K562 (cell line): ENCODE measurements around the gene BRD4. TPM values are rescaled to one million over a fixed set of nuclear protein-coding genes. Genes with fewer than 3 reads are reported as not detected.

ENCODE experiments used
- ATAC-seq: fragments of 200-7000 bp; cut with Tn5 transposase; 3 replicates; pipeline ENCODE4 v1.9.1; 2020; ENCODE audit warnings: moderate library complexity
- BruUV-seq: library from RNA; stranded (reverse); fragments of 400-500 nt; replicated peaks from 2 replicates; lab custom pipeline; 2021; lab: Mats Ljungman, UMichigan
- CTCF ChIA-PET: fragments of 300-600 bp; formaldehyde crosslinking; extraction: SDS; loops from one replicate; lab custom pipeline; 2021; ENCODE audit warnings: low intra/inter-chr PET ratio; lab: Yijun Ruan, JAX
- POLR2A ChIA-PET: fragments of 300-600, 350-650 bp; sonication (Branson Sonifier 250); formaldehyde crosslinking; extraction: SDS; loops from one replicate; lab custom pipeline; 2021; ENCODE audit warnings: antibody characterized with exemption, inconsistent platforms; lab: Yijun Ruan, JAX
- DNase-seq, 4 experiments: peaks; one replicate each; pipeline versions ENCODE4 v3.0.0 to v3.0.0-alpha.2; 2011 to 2018; ENCODE audit warnings: low spot score in 3 of 4, mixed read lengths in 3 of 4; ENCODE audit errors: extremely low read depth in 1 of 4
- FAIRE-seq: peaks from 2 replicates; lab custom pipeline; 2011; peaks lifted over from hg19 to GRCh38; lab: Jason Lieb, UNC
- H2AFZ ChIP-seq: 2 replicates; pipeline ENCODE4 v1.6.0; 2011; ENCODE audit warnings: low read depth, low read length, control low read depth, inconsistent platforms
- H3K27ac ChIP-seq: fragments of 200-600 bp; 3 replicates; pipeline ENCODE4 v1.8.0; 2011; ENCODE audit warnings: low read depth, mild to moderate bottlenecking, control low read depth, inconsistent platforms, low read length, moderate library complexity, mixed read lengths; ENCODE audit errors: extremely low read depth
- H3K27me3 ChIP-seq, 2 experiments: fragments of 300-600 bp in 1 of 2; 2 replicates in 1 of 2; 3 replicates in 1 of 2; pipeline versions ENCODE4 v1.6.0 to v1.8.0; 2011; ENCODE audit warnings: inconsistent platforms in 2 of 2, low read length in 2 of 2, mild to moderate bottlenecking in 1 of 2, mixed read lengths in 1 of 2, moderate library complexity in 1 of 2; ENCODE audit not compliant: control insufficient read depth in 2 of 2, insufficient read depth in 2 of 2
- H3K36me3 ChIP-seq: fragments of 300-600 bp; 3 replicates; pipeline ENCODE4 v1.8.0; 2011; ENCODE audit warnings: mild to moderate bottlenecking, low read length, inconsistent platforms; ENCODE audit not compliant: control insufficient read depth, insufficient read depth
- H3K4me1 ChIP-seq, 2 experiments: fragments of 200-600 bp in 1 of 2; replicated peaks in 1 of 2; 2 replicates in 1 of 2; 3 replicates in 1 of 2; pipeline versions ENCODE4 v1.5.1 to v1.8.0; 2011; ENCODE audit warnings: inconsistent platforms in 2 of 2, low read length in 2 of 2, mild to moderate bottlenecking in 1 of 2, mixed read lengths in 1 of 2, moderate library complexity in 1 of 2; ENCODE audit not compliant: control insufficient read depth in 2 of 2, insufficient read depth in 2 of 2
- H3K4me2 ChIP-seq: 2 replicates; pipeline ENCODE4 v1.6.1; 2011; ENCODE audit warnings: low read length, control low read depth, inconsistent platforms, mixed read lengths; ENCODE audit not compliant: insufficient read depth
- H3K4me3 ChIP-seq: fragments of 200-600 bp; sonication (generic), shearing (Covaris generic); 2 replicates; pipeline ENCODE4 v1.5.1; 2016; ENCODE audit warnings: control low read depth, inconsistent platforms
- H3K79me2 ChIP-seq: fragments of 200-600 bp; 3 replicates; pipeline ENCODE4 v1.8.0; 2011; ENCODE audit warnings: low read length, inconsistent platforms; ENCODE audit not compliant: control insufficient read depth, insufficient read depth
- H3K9ac ChIP-seq, 2 experiments: 2 replicates each; pipeline versions ENCODE4 v1.6.0 to v1.6.1; 2011; ENCODE audit warnings: low read depth in 2 of 2, low read length in 2 of 2, control low read depth in 1 of 2, inconsistent platforms in 1 of 2, mild to moderate bottlenecking in 1 of 2, mixed read lengths in 1 of 2; ENCODE audit not compliant: insufficient read depth in 1 of 2
- H3K9me1 ChIP-seq: one replicate; pipeline ENCODE4 v1.6.0; 2011; ENCODE audit warnings: inconsistent platforms, mild to moderate bottlenecking, low read length, moderate library complexity; ENCODE audit not compliant: control insufficient read depth, insufficient read depth
- H3K9me3 ChIP-seq: replicated peaks from 2 replicates; pipeline ENCODE4 v1.5.1; 2011; ENCODE audit warnings: low read depth, low read length, inconsistent platforms; ENCODE audit not compliant: control insufficient read depth, insufficient read depth
- H4K20me1 ChIP-seq: replicated peaks from 2 replicates; pipeline ENCODE4 v1.6.1; 2011; ENCODE audit warnings: low read length, inconsistent platforms, mixed read lengths; ENCODE audit not compliant: control insufficient read depth, insufficient read depth
- GABPB2 ChIP-seq: fragments of 250-450 bp; sonication (Bioruptor Pico); conservative IDR thresholded peaks from 2 replicates; pipeline ENCODE4 v1.5.1; 2021; ENCODE audit warnings: mild to moderate bottlenecking
- MAFK ChIP-seq: IDR thresholded peaks from 2 replicates; pipeline ENCODE4 v1.6.1; 2011; ENCODE audit warnings: low read length, improper control_type of control experiment
- SRSF9 ChIP-seq: fragments of 200-400 bp; formaldehyde crosslinking; IDR thresholded peaks from 2 replicates; pipeline ENCODE4 v1.6.1; 2017; ENCODE audit warnings: low read depth, low read length, borderline replicate concordance
- TCF7 ChIP-seq: sonication (generic); IDR thresholded peaks from 2 replicates; pipeline ENCODE4 v1.6.1; 2016; ENCODE audit warnings: antibody characterized with exemption, borderline replicate concordance
- ZNF347 ChIP-seq: fragments of 450-650 bp; formaldehyde crosslinking; IDR thresholded peaks from 2 replicates; pipeline ENCODE4 v1.4.0; 2020; ENCODE audit warnings: low read depth, mild to moderate bottlenecking, moderate library complexity
- ZNF699 ChIP-seq: fragments of 250-450 bp; sonication (Bioruptor Pico); IDR thresholded peaks from 2 replicates; pipeline ENCODE4 v1.8.0; 2021; ENCODE audit warnings: mild to moderate bottlenecking, moderate library complexity; ENCODE audit not compliant: insufficient replicate concordance
- WGBS: fragments of 100-300 bp; shearing (Covaris generic); methylation state at CpG from one replicate; pipeline ENCODE4 v1.1.6; 2016; ENCODE audit warnings: low coverage, mixed read lengths; ENCODE audit not compliant: insufficient coverage; ENCODE audit errors: missing lambda C conversion rate; 5-methylcytosine and 5-hydroxymethylcytosine counted together
- in situ Hi-C: fragments of 300-500 bp; cut with MboI; formaldehyde crosslinking; loops from 4 replicates; pipeline ENCODE4 v1.15.0; 2018; ENCODE audit warnings: inconsistent platforms, mixed read lengths
- intact Hi-C: fragments of 100-400 bp; cut with micrococcal nuclease; formaldehyde crosslinking; loops from 2 replicates; pipeline ENCODE4 v1.14.2; 2022
- polyA plus RNA-seq, 8 experiments: library from polyadenylated mRNA; depleted of rRNA in 4 of 8; stranded (reverse) in 5 of 8; unstranded in 3 of 8; fragments of >200 nt; fragmentation: Nextera tagmentation in 2 of 8; fragmentation: Illumina TruSeq in 1 of 8; extraction: Ambion mirVana in 2 of 8; extraction: Trizol in 1 of 8; gene quantifications; 2 replicates each; pipeline versions ENCODE4 v1.2.1 to v1.2.3, GENCODE V29; 2011 to 2014; ENCODE audit warnings: inconsistent platforms in 1 of 8, missing spikeins in 1 of 8
- total RNA-seq, 7 experiments: library from RNA; depleted of rRNA in 6 of 7; stranded (reverse); fragments of >200 nt in 6 of 7; fragmentation: Illumina TruSeq in 2 of 7; extraction: Trizol in 2 of 7; gene quantifications; 2 replicates each; pipeline versions ENCODE4 v1.2.1 to v1.2.3, GENCODE V29; 2011 to 2021; ENCODE audit warnings: low replicate concordance in 1 of 7
- TF ChIP-seq, protein P1 (sequence below): sonication (generic); formaldehyde crosslinking; IDR thresholded peaks from 2 replicates; pipeline ENCODE4 v1.8.1; 2023; ENCODE audit warnings: mild to moderate bottlenecking, missing genetic modification reagents
- TF ChIP-seq, protein P2 (sequence below): fragments of 250-450 bp; sonication (Bioruptor Pico); IDR thresholded peaks from 2 replicates; pipeline ENCODE4 v1.8.0; 2022; ENCODE audit warnings: inconsistent platforms, mild to moderate bottlenecking, moderate library complexity, borderline replicate concordance
- TF ChIP-seq, protein P3 (sequence below): fragments of 150-350 bp; IDR thresholded peaks from 2 replicates; pipeline ENCODE4 v1.6.1; 2014; ENCODE audit warnings: low read depth, mild to moderate bottlenecking, low read length, borderline replicate concordance
- TF ChIP-seq, protein P4 (sequence below): fragments of 250-450 bp; sonication (Bioruptor Pico); IDR thresholded peaks from 2 replicates; pipeline ENCODE4 v1.5.0; 2020; ENCODE audit warnings: mild to moderate bottlenecking, borderline replicate concordance

BRD4 gene
- total and polyA plus RNA-seq, 9 of the 15 experiments (the other 6 are each of a cell fraction or from before 2014, with no cell fraction given), result 1.8 to 105 (median 15.6) TPM

DNA sequence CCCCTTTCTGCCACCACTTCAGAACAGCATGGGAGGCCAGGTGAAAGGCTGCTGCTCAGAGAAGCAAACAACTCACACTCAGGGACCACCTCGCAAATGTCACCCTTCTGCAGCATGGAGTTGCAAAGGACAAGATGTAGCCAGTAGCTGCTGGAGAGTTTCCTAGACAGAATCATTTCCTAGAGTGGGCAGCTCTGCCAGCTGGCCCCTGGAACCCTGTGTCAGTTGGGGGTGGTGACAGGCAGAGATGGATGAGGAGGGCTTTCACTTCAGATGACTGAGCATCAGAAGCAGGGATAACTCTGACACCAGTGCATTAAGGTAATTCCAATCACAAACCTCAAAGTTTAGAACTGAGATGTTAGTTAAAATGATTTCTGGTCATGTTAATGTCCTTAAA, 65.7 kb downstream of the BRD4 start:
- BruUV-seq, result no TSS peak
- H3K9me3 ChIP-seq, result no peaks in the 10 kb centered on the region
- CTCF ChIA-PET, result no interaction called here
- 100% methylated on average over 1 of the region's 1 CpG for WGBS
- H3K27ac ChIP-seq, result no peak overlapping the region
- H3K4me3 ChIP-seq, result no peak overlapping the region
- H3K9ac ChIP-seq, result no peak overlapping the region
- ATAC-seq (no peak), FAIRE-seq (no peak), DNase-seq (no peak)
- H3K4me1 ChIP-seq, result peaks cover 0 to 6% of the 10 kb centered on the region in 2 experiments; a peak in 2 of 5 replicates
- H3K9me1 ChIP-seq, result peaks cover 10% of the 10 kb centered on the region
- POLR2A ChIA-PET, result interaction anchor here (0.7 to 1.9 kb wide), 2 partner anchors 8 to 25 kb away, joined by 5 to 8 read pairs; no protein-coding TSS in a partner anchor
- peaks cover 50% of the 10 kb centered on the region for H3K79me2 ChIP-seq
- H3K27me3 ChIP-seq, result no peaks in the 10 kb centered on the region
- no peak overlapping the region for H2AFZ ChIP-seq
- intact Hi-C loops, result no loop called here
- peaks cover 100% of the 10 kb centered on the region for H3K36me3 ChIP-seq
- in situ Hi-C loops, result loop anchor here (5.0 kb wide), 1 partner anchor 286 kb away; no protein-coding TSS in a partner anchor
- peaks cover 54% of the 10 kb centered on the region for H4K20me1 ChIP-seq
- no peak overlapping the region for H3K4me2 ChIP-seq
- TF ChIP-seq, protein P1, sequence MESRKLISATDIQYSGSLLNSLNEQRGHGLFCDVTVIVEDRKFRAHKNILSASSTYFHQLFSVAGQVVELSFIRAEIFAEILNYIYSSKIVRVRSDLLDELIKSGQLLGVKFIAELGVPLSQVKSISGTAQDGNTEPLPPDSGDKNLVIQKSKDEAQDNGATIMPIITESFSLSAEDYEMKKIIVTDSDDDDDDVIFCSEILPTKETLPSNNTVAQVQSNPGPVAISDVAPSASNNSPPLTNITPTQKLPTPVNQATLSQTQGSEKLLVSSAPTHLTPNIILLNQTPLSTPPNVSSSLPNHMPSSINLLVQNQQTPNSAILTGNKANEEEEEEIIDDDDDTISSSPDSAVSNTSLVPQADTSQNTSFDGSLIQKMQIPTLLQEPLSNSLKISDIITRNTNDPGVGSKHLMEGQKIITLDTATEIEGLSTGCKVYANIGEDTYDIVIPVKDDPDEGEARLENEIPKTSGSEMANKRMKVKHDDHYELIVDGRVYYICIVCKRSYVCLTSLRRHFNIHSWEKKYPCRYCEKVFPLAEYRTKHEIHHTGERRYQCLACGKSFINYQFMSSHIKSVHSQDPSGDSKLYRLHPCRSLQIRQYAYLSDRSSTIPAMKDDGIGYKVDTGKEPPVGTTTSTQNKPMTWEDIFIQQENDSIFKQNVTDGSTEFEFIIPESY (CRISPR knock-in tag), result no peak
- TF ChIP-seq, protein P2, sequence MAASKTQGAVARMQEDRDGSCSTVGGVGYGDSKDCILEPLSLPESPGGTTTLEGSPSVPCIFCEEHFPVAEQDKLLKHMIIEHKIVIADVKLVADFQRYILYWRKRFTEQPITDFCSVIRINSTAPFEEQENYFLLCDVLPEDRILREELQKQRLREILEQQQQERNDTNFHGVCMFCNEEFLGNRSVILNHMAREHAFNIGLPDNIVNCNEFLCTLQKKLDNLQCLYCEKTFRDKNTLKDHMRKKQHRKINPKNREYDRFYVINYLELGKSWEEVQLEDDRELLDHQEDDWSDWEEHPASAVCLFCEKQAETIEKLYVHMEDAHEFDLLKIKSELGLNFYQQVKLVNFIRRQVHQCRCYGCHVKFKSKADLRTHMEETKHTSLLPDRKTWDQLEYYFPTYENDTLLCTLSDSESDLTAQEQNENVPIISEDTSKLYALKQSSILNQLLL (CRISPR knock-in tag), result no peak
- no peak for TF ChIP-seq GABPB2 (CRISPR knock-in tag)
- TF ChIP-seq, protein P3, sequence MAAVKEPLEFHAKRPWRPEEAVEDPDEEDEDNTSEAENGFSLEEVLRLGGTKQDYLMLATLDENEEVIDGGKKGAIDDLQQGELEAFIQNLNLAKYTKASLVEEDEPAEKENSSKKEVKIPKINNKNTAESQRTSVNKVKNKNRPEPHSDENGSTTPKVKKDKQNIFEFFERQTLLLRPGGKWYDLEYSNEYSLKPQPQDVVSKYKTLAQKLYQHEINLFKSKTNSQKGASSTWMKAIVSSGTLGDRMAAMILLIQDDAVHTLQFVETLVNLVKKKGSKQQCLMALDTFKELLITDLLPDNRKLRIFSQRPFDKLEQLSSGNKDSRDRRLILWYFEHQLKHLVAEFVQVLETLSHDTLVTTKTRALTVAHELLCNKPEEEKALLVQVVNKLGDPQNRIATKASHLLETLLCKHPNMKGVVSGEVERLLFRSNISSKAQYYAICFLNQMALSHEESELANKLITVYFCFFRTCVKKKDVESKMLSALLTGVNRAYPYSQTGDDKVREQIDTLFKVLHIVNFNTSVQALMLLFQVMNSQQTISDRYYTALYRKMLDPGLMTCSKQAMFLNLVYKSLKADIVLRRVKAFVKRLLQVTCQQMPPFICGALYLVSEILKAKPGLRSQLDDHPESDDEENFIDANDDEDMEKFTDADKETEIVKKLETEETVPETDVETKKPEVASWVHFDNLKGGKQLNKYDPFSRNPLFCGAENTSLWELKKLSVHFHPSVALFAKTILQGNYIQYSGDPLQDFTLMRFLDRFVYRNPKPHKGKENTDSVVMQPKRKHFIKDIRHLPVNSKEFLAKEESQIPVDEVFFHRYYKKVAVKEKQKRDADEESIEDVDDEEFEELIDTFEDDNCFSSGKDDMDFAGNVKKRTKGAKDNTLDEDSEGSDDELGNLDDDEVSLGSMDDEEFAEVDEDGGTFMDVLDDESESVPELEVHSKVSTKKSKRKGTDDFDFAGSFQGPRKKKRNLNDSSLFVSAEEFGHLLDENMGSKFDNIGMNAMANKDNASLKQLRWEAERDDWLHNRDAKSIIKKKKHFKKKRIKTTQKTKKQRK, result no peak
- TF ChIP-seq TCF7, result no peak
- no peak for TF ChIP-seq MAFK
- TF ChIP-seq SRSF9, result no peak
- no peak for TF ChIP-seq ZNF347 (CRISPR knock-in tag)
- no peak for TF ChIP-seq ZNF699 (CRISPR knock-in tag)
- TF ChIP-seq, protein P4, sequence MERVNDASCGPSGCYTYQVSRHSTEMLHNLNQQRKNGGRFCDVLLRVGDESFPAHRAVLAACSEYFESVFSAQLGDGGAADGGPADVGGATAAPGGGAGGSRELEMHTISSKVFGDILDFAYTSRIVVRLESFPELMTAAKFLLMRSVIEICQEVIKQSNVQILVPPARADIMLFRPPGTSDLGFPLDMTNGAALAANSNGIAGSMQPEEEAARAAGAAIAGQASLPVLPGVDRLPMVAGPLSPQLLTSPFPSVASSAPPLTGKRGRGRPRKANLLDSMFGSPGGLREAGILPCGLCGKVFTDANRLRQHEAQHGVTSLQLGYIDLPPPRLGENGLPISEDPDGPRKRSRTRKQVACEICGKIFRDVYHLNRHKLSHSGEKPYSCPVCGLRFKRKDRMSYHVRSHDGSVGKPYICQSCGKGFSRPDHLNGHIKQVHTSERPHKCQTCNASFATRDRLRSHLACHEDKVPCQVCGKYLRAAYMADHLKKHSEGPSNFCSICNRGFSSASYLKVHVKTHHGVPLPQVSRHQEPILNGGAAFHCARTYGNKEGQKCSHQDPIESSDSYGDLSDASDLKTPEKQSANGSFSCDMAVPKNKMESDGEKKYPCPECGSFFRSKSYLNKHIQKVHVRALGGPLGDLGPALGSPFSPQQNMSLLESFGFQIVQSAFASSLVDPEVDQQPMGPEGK (CRISPR knock-in tag), result no peak
